AG20443 (cell line): ENCODE measurements around the gene NOX3.
"Not testable (repeated sequence)": the region's sequence is repeated elsewhere in the genome, so short reads cannot be mapped to it uniquely, and the experiment has no call there.

Experiments used
- DNase-seq: peaks from one replicate; pipeline ENCODE4 v3.0.0; 2012; ENCODE audit warnings: low spot score, mixed read lengths

The NOX3 gene, protein sequence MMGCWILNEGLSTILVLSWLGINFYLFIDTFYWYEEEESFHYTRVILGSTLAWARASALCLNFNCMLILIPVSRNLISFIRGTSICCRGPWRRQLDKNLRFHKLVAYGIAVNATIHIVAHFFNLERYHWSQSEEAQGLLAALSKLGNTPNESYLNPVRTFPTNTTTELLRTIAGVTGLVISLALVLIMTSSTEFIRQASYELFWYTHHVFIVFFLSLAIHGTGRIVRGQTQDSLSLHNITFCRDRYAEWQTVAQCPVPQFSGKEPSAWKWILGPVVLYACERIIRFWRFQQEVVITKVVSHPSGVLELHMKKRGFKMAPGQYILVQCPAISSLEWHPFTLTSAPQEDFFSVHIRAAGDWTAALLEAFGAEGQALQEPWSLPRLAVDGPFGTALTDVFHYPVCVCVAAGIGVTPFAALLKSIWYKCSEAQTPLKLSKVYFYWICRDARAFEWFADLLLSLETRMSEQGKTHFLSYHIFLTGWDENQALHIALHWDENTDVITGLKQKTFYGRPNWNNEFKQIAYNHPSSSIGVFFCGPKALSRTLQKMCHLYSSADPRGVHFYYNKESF

GRCh38 chr6:155455766-155456165, at the start of gene NOX3:
TSS of gene NOX3 (minus strand) at chr6:155455839. CDS start at chr6:155455800, 39 bp downstream.
- no peak for DNase-seq

DNA sequence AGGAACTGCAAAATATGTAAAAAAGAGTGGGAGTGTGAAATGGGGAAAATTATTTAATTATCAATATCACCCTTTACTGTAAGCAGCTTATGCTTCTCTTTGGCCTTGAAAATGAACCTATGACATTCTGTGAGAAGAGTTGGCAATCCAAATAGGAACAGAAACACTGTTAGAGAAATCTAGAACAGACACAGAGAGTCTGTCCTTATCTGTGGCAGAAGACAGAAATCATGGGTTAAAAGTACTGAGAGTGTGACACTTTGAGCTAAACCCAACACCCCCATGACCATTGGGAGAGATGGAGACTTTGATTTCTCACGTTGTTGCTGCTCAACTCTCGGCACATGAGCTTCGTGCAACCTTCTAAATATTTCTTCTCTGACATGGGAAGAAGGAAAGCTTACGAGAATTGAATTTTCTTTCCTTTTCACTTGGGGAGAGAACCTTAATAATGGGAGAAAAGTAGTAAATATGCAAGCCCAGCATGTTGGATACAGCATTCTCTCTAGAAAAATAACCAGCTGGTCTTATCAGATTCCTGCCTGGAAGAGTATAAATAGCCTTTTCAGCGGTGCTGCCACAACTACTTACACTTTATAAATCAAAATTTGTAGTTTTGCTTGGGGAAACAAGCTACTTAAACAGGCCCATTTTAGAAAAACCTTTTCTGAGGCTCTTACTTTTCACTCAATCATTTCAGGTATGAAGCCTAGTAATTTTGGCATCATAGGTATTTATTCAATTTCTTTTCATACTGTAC, 49.4 kb upstream of the NOX3 start:
- no peak for DNase-seq

GRCh38 chr6:155502393-155502792, 46.8 kb upstream of the NOX3 start:
- DNase-seq: no peak

- no peak for DNase-seq
These were observed 43.9 kb upstream of the NOX3 start for GRCh38 chr6:155499574-155499973.

DNA sequence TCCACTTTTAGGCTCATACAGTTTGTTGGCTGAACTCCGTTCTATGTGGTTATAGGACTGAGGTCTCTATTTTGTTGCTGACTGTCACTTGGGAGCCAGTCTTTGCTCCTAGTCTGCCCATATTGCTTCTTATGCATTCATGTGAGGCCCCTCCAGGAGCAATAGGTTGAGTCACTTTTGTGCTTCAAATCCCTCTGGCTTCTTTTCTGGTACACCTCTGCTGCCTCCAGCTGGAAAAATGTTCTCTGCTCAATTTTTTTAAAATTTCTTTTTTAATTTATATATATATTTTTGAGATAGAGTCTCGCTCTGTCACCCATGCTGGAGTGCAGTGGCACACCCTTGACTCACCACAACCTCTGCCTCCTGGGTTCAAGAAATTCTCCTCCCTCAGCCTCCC, 42.7 kb upstream of the NOX3 start:
- no peak for DNase-seq

GRCh38 chr6:155497273-155497672, 41.6 kb upstream of the NOX3 start:
- no peak for DNase-seq

GRCh38 chr6:155495011-155495768, 39.6 kb upstream of the NOX3 start:
- peak; percentile 76 for DNase-seq

- peak; percentile 89 for DNase-seq
These were observed 38.1 kb upstream of the NOX3 start for GRCh38 chr6:155493694-155494143.

GRCh38 chr6:155493026-155493693, 37.5 kb upstream of the NOX3 start:
- no peak for DNase-seq

- DNase-seq: no peak
These were observed 36.6 kb upstream of the NOX3 start for GRCh38 chr6:155492061-155492735.

DNA sequence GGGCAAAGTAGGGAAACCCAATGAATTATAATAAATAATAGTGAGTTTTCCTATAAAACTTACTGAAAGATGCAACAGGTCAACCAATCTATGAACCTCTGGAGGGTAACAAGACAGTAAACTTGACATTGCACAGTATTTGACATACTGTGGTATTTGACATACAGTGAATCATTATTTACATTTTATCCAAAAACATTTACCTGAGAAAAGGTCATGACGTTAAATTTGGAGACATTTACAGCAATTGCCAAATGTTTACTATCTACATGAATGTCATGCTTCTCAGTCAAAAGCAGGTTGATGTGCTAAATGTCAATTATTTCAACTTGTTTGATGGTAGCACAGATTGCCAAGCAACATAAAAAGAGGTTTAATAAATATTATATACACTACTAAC, 35.8 kb upstream of the NOX3 start:
- DNase-seq: no peak

DNA sequence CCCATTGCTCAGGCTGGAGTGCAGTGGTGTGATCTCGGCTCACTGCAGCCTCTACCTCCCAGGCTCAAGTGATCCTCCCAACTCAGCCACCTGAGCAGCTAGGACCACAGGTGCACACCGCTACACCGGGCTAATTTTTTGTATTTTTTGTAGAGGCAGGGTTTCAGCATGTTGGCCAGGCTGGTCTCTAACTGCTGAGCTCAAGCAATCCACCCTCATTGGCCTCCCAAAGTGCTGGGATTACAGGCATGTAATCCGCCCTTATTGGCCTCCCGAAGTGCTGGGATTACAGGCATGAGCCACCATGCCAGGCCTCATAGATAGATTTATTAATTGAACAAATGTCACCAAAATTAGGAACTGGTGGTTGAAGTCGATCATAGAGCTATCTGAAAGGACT, 32.6 kb upstream of the NOX3 start:
- not testable (repeated sequence) for DNase-seq

DNA sequence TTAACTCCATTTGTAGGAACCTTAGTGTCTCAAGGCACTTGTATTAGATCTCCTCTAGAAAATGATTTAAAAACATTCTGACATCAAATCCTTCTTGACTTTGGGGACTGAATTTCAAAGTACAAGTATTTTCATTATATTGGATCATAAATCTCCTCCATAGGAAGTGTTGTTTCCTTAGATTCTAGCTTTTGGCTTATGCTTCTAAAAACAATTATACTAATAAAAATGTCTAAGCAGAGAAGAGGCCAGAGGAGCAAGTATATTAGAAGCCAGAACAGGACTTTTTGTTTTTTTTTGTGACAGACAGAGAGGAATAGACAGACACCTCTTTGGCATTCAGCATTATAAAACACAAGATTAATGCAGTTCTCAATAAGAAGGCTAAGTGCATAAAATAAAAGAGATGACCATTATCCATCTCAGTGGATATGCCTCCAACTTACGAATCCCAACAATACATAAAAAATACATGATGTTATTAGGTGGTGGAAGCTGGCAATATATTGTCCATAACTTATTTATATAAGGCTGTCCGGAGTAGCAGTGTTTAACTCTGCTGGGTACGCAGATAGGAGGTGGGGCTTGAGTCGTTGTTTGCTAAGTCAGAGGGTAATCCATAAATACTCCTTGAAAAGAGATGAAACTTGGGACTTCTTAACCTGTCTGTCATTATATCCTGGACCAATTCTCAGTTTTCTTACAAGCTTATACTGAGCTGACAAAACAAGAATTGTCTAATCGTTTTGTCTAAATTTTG, 31.9 kb upstream of the NOX3 start:
- no peak for DNase-seq

- DNase-seq: no peak
These were observed 31.2 kb upstream of the NOX3 start for GRCh38 chr6:155486721-155487294.

DNA sequence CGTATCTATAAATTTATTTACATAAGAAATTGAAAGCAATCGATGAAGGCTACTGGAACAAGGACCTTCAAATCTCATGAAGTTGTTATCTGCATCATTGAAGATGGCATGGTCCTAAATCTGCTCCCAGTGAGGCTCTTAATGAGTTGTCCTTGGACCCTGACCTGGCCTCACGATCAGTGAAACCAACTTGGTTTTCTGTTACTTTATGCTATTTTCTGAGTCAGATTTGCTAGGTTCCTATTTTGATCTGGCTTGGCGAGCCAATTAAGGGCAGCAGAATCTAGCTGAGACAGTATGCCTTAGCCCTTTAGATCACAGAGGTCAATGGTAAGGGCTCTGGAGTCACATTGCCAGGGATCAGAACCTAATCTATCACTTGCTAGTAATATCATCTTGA, 30.1 kb upstream of the NOX3 start:
- no peak for DNase-seq

DNA sequence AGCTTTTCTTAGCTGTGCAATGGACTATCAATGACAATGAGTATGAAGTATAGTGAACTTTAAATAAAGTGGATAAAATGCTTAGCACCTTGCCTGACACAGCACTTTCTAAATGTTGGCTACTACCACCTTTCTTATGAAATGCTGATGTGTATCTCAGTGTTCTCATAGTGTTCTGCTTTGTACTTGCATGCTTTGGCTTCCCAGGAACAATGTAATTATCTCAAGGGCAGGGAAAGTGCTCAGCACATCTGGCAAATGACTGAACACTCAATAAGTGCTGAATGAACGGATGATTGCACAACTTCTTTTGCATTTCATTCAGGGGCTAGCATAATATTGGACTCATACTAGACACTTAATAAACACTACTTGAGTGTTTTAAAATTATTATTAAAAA, 28.2 kb upstream of the NOX3 start:
- DNase-seq: peak; percentile 49

DNA sequence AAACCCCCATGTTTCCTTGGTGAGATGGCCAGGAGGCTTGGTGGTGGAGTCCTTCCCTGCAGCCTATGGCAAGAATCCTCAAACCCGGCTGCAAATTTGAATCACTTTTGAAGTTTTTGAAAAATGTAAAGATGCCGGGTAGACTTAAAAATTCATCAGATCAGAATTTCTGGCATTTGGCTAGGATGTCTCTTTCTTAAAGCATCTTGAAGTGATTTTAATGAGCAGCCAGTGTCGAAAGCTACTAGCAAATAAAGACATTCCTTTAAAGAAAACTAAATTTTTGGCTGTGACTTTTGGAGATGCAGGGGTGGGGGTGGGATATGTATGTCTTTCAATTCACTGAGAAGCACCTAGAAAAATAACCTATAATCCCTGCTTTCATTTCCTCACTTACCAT, 25.6 kb upstream of the NOX3 start:
- DNase-seq: peak; percentile 40

- no peak for DNase-seq
These were observed 18.1 kb upstream of the NOX3 start for GRCh38 chr6:155473741-155474140.

- DNase-seq: no peak
These were observed 17.2 kb upstream of the NOX3 start for GRCh38 chr6:155472886-155473285.
